Measurements from ENCODE around the gene SIT1. TPM values are rescaled to one million over a fixed set of nuclear protein-coding genes. Genes with fewer than 3 reads are reported as not detected.
A peak's percentile ranks its signal among the peaks of the same experiment; 100 is the strongest.

SIT1 gene
- polyA plus RNA-seq, 3 donors: 0.58 to 3.3 (median 1.0) TPM

DNA sequence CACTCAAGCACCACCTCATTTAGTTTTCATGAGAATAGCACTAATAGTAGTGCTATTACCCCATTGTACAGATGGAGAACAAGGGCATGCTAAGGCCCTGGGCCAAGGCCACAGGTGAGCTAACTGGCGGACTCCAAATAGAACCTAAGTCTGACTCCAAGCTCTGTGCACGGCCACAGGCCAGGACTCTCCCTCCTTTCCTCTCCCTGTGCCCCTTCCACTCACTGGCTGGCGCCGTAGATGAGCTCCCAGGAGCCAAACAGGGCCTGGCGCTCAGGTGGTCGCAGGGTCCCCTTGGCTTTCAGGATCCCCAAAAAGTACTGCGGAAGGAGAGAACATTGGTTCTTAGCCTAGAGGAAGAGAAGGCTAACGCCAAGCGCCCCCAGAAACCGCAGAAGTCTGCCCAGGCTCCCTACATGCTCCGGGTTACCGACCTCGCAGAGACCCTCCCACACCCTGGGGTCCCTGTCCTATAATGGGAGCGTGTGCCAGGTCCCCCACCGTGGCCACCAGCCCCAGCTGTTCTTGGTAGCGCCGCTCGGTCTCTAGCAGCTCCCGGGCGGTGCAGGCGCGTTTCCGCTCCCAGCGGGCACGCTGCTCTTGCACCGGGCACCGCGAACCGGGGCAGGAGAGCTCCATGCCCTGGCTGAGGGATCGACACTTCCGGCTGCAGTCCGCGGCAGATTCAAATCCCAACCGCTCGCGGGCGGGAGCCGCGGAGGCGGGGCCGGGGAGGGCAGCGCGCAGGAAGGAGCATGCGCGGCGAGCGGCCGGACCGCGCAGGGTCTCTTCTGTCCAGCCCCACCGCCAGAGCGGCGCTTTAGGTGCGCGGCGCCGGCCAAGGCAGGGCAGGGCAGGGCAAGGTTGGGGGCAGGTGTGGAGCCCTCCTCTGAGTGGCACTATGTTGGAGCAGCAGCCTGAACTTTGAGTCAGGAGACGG lies 14.1 kb upstream of the SIT1 start, which contains the start of gene ARHGEF39:
Gene ARHGEF39 (minus strand): TSS at position 665 of the 940 bp plus-strand sequence. CDS start 26 bp downstream, at position 639.
- 6% methylated on average over 58 of the region's 58 CpGs for WGBS, 3 donors
- no peak within 1 kb of the TSS for H3K27ac ChIP-seq (ENCODE audit: low read depth, low read length)

- WGBS, 3 donors: 82 to 89% (median 86%) methylated on average over 7 of the region's 7 CpGs
- no peak overlapping the region for H3K27ac ChIP-seq (ENCODE audit: low read depth, low read length)
Measured at GRCh38 chr9:35662437-35662836, 11.7 kb upstream of the SIT1 start.

DNA sequence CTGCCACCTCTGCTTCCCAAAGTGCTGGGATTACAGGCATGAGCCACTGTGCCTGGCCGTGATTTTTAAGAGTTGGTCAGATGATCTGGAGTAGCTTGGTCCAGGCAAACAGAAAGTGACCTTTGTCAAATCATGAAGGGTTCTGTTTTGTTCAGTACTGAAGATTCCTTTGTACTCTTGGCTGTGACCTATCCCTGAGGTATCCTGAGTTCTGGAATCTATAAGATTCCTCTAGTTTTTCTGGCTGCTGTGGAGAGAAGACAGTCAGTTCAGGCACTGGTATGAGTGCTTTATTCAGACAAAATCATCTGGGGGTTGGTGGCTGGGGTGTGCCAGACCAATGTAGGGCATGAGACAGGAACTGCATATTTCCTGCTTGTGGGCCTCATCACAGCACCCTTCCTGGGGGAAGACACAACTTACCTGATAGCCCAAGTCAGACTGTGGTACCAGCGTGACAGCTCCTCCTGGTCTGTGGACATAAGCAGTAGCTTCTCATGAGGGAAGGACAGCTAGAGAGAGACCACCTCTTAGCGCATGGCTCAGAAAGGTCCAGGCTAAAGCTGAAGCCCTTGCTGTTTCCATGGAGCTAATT lies 11.1 kb upstream of the SIT1 start:
- no peak overlapping the region for H3K27ac ChIP-seq (ENCODE audit: low read depth, low read length)
- WGBS, 3 donors: 67 to 69% (median 68%) methylated on average over 3 of the region's 3 CpGs

GRCh38 chr9:35660966-35661415 lies 10.3 kb upstream of the SIT1 start:
- H3K27ac ChIP-seq (ENCODE audit: low read depth, low read length): no peak overlapping the region
- 17 to 64% (median 53%) methylated on average over 9 of the region's 9 CpGs for WGBS, 3 donors

DNA sequence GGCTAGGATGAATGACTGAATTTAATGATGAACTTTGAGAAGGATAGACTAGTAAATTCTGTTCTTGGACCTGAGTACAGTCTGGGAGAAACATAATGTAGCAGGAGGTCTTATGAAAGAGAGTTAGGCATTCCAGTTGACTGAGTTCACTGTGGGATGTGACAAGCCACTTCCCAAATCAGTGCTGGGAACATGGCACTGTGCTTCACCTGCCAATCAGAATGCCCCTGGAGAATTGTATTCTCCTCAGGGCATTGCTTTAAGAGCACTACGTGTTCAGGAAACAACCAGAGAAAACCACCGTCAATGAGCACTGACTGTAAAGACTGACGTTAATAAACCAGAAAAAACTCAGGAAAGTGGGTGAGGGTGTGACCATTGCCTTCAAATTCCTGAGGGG lies 8.6 kb upstream of the SIT1 start:
- 52 to 69% (median 60%) methylated on average over 3 of the region's 3 CpGs for WGBS, 3 donors
- no peak overlapping the region for H3K27ac ChIP-seq (ENCODE audit: low read depth, low read length)

GRCh38 chr9:35658968-35659220 lies 8.2 kb upstream of the SIT1 start:
- H3K27ac ChIP-seq (ENCODE audit: low read depth, low read length): no peak overlapping the region
- WGBS, 3 donors: 0 to 3% (median 2%) methylated on average over 2 of the region's 2 CpGs

DNA sequence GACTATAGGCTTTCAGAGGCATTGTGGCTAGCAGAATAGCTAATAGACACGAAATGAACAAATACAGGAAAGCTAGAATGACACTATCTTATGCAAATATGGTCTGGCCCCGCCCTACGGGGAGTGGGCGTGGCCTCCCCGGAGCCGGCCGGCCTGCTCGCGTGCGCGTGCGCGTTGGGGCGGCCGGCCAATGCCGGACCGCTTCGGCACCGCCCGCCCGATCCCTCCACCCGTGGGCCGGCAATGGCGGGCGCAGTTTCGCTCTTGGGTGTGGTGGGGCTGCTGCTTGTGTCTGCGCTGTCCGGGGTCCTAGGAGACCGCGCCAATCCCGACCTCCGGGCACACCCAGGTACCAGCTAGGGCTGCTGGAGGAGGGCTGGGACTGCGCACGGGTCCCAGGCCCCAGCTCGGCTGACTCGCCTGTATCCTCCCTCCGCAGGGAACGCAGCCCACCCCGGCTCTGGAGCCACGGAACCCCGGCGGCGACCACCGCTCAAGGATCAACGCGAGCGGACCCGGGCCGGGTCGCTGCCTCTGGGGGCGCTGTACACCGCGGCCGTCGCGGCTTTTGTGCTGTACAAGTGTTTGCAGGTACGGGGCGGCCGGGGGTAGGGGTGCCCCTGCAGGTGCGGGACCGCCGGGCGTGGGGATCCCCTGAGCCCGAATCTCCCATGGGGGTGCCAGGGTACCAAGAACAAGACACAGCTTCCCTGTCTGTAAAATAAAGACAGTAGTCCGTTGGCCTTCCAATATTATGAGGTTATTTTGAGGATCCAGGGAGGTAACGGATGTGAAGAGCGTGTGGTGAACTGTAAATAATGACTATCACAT lies 7.6 kb upstream of the SIT1 start, which contains the start of gene CCDC107:
Gene CCDC107 (plus strand): TSS at position 156 of the 831 bp plus-strand sequence. CDS start 88 bp downstream, at position 244.
- peak within 1 kb of the TSS; percentile 82 for H3K27ac ChIP-seq (ENCODE audit: low read depth, low read length)
- WGBS, 3 donors: 1% methylated on average over 56 to 67 of the region's 67 CpGs

GRCh38 chr9:35657546-35658136 lies 6.9 kb upstream of the SIT1 start, which contains the start of gene RMRP:
Gene RMRP, minus strand, starts transcription at chr9:35658019.
- peak within 1 kb of the TSS; percentile 82 for H3K27ac ChIP-seq (ENCODE audit: low read depth, low read length)
- 0% methylated on average over 42 of the region's 42 CpGs for WGBS, 3 donors

DNA sequence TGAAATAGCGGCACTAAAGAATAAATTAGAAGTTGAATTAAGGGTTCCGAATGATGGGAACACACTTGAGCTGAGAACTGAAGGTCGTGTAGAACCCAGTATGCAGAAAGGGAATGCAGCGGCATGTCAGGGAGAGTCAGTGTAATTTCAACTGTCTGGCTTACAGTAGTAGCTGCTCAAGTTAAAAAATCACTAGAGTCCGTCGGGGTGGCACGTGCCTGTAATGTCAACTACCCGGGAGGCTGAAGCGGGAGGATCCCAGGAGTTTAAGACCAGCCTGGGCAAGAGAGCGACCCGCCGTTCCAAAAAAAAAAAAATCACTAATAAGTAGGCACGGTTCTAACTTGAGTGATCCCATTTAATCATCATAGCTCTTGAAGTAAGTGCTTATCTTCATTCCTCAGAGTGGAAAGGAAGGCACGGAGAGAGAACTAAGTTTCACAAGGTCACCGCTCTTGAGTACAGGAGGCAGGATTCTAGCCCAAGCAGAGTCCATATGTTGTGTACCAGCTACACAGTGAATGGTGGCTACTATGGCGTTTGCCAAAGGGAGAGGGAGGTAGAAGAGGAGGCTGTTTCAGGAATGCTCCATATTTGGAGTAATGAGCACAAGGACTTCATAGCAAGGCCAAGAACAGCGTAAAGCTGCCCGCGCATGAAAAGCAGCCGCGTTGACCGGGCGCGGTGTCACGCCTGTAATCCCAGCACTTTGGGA lies 6.3 kb upstream of the SIT1 start:
- 22 to 33% (median 32%) methylated on average over 25 of the region's 25 CpGs for WGBS, 3 donors
- peak overlapping the region; percentile 13 for H3K27ac ChIP-seq (ENCODE audit: low read depth, low read length)

DNA sequence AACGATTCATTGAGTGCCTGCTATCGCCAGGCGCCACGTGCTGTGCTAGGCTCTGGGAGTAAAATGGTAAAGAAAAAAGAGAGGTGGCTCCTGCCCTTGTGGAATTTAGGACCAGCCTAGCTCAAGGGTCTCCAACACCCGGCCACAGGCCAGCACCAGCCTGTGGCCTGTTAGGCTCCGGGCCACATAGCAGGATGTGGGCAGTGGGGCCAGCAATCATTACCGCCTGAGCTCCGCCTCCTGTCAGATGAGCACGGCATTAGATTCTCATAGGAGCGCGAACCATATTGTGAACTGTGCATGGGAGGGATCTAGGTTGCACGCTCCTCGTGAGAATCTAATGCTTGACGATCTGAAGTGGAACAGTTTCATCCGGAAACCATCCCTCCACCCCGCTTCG lies 5.6 kb upstream of the SIT1 start:
- WGBS, 3 donors: 72 to 82% (median 77%) methylated on average over 17 of the region's 17 CpGs
- H3K27ac ChIP-seq (ENCODE audit: low read depth, low read length): no peak overlapping the region

DNA sequence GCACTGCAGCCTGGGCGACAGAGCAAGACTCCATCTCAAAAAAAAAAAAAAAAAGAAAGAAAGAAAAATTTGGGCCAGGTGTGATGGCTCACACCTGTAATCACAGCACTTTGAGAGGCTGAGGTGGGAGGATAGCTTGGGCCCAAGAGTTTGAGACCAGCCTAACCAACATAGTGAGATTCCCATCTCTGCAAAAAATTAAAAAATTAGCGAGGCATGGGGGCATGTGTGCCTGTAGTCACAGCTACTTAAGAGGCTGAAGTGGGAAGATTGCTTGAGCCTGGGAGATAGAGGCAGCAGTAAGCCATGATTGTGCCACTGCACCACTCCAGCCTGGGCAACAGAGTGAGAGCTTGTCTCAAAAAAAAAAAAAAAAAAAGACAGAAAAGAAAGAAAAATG lies 2.9 kb upstream of the SIT1 start:
- WGBS, 3 donors: 93 to 96% (median 94%) methylated on average over 2 of the region's 2 CpGs
- no peak overlapping the region for H3K27ac ChIP-seq (ENCODE audit: low read depth, low read length)

DNA sequence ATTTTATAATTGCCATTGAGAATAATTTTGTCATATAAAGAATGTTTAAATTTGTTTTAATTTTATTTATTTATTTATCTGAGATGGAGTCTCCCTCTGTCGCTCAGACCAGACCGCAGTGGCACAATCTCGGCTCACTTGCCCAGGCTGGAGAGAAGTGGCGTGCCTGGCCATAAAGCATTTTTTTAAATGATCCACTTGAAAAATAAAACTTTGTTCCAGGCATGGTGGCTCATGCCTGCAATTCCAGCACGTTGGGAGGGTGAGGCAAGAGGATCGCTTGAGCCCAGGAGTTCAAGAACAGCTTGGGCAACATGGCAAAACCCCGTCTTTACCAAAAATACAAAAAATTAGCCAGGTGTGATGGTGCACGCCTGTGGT lies 2.1 kb upstream of the SIT1 start:
- WGBS, 3 donors: 82 to 91% (median 89%) methylated on average over 8 of the region's 8 CpGs
- H3K27ac ChIP-seq (ENCODE audit: low read depth, low read length): no peak overlapping the region

- 68 to 86% (median 83%) methylated on average over 7 of the region's 7 CpGs for WGBS, 3 donors
- H3K27ac ChIP-seq (ENCODE audit: low read depth, low read length): no peak overlapping the region
Measured at GRCh38 chr9:35651956-35652828, 1.5 kb upstream of the SIT1 start.

DNA sequence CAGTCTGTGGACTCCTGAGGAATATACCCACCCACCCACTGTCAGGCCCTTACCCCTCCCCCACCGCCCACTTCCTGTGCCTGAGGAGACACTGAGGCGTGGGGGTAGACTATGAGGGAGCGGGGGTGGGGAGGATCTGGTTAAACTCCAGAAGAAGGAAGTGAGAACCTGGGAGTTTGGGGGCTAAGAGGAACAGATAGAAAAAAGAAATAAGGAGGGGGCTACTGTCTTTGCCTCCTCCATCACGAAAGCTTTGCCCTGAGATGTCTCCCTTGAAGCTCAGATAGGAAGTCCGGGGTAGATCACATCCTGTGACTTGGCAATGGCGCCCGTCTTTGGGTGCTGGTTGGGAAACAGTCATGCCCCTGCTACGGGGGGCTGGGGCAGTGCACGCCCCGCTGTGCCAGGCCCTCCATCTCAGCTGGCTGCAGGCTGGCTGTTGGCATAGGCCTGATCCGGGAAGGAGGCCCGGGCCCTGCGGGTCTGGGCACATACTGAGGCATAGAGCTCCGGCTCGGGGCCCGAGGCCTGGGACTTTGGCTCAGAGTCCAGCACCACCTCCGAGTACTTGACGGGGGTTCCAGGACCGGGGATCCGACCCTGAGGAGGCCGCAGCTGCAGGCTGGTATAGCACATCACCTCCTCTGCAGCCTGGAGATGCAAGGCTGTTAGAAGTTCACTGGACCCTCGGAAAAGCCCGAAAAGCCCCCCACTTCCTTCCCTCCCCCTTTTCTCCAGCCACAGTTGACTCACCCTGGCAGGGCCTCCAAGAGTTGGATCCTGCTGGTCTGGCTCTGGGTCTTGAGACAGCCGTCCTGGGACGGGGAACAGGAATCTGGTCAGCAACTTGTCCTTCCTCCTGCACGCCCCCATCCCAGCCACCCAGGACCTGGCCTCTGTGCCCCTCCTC lies 1.0 kb downstream of the SIT1 start:
- no peak overlapping the region for H3K27ac ChIP-seq (ENCODE audit: low read depth, low read length)
- 53 to 83% (median 61%) methylated on average over 26 of the region's 26 CpGs for WGBS, 3 donors

DNA sequence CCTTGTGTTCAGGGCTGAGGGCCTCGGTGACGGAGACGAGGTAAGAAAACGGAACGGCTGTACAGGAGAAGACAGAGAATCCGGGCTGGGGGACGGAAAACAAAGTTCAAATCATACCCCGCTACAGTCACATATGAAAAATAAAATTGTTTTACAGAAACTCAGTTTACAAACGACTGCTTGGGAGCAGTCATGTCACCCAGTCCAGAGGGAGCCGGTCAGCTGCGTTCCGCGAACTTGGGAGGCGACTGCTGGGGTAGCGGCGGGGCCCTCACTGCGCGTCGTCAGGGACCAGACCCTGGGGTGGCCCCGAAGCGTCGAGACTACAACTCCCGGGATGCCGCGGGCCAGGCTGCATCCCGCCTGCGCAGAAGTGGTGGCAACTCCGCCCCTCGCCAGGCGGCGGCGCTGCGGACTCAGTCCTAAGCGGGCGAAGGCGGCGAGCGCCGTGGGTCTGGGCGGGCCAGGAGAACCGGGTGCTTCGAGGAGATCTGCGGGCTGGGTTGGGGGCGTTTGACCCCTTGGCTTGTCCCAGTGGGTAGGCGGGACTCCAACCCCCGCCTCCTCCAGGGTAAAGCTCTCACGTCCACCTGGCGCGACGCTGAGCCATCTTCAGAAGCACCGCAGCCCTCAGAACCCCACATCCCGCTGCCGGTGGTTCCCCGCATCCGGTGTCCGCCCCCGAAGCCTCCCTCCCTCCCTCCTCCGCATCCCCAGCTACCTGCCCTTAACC lies 4.0 kb downstream of the SIT1 start:
- H3K27ac ChIP-seq (ENCODE audit: low read depth, low read length): no peak overlapping the region
- WGBS, 3 donors: 0 to 1% (median 0%) methylated on average over 58 of the region's 58 CpGs

DNA sequence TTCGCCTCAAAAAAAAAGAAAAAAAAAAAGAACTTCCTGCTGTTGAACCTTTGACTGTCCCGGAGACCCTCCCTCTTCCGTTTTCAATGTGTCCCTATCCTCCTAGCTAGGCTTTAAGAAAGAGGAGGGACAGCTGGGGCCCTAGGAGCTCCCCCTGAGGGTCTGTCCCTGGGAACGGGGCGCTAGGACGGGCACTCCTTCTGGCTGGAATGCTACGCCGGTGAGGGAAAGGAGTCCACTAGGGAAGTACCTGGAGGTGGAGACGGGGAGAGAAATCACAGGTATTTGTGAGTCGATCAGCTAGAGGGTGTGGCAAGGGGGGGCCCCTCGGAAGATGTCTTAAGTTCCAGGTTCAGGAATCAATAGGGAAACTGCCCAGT lies 4.6 kb downstream of the SIT1 start:
- 0 to 1% (median 1%) methylated on average over 11 of the region's 11 CpGs for WGBS, 3 donors

More for the DNA sequence above, 4.6 kb downstream of the SIT1 start:
- H3K27ac ChIP-seq (ENCODE audit: low read depth, low read length): no peak overlapping the region
